Fibroblast of skin of scalp (primary cell): ENCODE results near the gene CSTA.
"Not testable (repeated sequence)": the region's sequence is repeated elsewhere in the genome, so short reads cannot be mapped to it uniquely, and the experiment has no call there.

Experiments used
- DNase-seq: peaks from one replicate; pipeline ENCODE4 v3.0.0-alpha.2; 2013

Gene CSTA

DNA sequence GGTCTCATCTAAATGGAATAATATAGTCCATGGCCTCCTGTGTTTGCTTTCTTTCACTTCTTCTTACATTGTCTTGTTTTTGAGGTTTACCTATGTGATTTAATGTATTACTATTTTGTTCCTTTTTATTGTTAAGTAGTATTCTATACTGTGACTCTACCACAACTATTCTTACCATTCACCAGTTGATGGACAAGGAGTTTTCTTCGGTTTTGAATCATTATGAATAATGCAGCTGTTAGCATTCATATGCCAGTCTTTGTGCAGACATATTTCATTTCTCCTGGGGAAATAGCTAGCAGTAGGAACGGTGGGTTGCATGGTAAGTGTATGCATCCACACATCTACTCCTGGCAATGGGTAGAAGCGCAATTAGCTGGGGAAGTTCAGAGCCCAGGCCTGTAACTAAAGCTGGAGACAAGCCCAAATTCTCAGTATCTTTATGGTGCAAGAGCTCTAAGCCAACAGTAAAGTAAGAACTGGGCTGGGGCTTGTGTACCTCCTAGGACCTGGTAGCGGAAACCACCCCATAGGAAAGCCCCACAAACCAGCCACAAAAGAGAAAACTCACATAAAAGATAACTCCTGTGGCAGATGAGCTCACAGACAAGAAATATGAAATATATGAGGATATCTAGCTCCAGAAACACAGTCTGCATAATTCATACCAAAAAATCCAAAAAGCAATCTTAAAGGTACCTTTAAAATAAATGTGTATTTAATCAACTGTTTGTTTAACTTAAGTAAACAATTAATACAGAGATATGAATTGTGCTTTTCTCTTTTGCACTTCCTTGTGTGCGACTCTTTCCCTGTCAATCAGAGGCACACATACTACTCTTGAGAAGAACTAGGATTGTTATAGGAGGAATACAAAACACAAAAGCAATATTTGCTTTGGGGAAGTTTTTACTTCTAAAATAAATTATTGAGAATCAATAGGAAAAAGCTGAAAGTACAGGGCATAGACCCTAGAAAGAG, 2.7 kb upstream of the CSTA start:
- no peak for DNase-seq

DNA sequence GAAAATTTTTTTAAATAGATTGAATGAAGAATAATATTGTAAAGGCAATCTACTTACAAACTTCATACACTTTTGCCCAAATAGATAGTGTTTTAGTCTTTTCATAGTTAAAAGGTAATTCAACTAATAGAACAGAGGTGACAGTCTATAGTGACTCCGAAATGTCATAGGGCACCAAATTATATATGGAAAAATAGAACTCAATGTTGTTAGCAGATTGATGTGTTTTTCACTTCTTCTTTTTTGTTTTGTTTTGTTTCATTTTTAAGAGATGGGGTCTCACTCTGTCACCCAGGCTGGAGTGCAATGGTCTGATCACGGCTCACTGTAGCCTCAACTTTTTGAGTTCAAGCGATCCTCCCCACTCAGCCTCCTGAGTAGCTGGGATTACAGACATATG, 721 bp downstream of the CSTA start:
- no peak for DNase-seq

DNA sequence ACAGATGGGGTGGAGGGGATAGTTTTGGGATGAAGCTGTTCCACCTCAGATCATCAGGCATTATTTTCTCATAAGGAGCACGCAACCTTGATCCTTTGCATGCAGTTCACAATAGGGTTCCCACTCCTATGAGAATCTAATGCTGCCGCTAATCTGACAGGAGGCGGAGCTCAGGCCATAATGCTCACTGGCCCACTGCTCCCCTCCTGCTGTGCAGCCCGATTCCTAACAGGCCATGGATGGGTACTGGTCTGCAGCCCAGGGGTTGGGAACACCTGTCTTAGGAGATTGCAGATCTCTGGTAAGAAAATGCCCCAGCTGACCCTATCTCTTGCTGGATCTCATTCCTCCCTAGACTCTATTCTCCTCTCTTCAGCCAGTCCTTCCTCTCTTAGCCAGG, 6.8 kb downstream of the CSTA start:
- DNase-seq = no peak

DNA sequence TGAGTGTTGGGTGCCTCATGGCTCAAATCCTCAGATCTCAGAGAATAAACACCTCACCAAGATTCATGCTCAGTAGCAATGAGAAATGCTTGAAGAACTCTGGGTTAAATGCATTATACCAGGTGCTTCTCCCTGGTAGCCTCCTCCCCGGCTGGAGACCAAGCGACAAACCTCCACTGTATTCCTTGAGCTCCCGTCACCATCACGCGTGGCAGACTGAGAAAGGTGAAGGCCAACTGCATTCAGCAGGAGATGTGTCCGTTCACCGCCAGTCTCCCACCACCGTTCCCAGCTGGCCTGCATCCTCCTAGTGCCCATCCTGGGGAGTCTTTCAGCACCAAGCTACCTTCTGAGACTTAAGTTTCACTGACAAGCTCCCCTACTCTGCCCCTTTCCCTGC, 7.5 kb downstream of the CSTA start:
- no peak for DNase-seq

DNA sequence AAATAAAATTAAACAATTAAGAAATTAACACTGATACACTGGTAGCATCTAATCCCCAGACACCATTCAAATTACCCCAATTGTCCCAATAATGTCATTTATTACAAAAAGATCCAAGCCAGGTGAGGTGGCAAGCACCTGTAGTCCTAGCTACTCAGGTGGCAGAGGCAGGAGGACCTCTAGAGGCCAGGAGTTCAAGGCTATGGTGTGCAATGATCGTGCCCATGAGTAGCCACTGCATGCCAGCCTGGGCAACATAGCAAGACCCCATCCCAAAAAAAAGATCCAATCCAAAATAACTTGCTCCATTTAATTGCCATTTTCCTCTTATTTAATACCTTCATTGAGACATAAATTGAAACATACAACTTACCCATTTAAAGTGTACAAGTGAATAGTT, 17.8 kb downstream of the CSTA start:
- DNase-seq = no peak

DNA sequence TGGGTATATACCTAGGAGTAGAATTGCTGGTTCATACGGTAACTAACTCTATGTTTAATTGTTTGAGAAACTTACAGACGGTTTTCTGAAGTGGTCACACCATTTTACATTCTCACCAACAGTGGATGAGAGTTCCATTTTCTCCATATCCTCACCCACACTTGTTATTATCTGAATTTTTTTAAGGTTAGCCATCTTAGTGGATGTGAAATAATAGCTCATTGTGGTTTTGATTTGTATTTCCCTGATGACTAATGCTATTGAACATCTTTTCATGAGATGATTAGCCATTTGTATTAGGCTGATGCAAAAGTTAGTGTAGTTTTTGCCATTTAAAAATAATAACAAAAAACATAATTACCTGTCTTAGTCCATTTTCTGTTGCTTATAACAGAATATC, 18.6 kb downstream of the CSTA start:
- no peak for DNase-seq

DNA sequence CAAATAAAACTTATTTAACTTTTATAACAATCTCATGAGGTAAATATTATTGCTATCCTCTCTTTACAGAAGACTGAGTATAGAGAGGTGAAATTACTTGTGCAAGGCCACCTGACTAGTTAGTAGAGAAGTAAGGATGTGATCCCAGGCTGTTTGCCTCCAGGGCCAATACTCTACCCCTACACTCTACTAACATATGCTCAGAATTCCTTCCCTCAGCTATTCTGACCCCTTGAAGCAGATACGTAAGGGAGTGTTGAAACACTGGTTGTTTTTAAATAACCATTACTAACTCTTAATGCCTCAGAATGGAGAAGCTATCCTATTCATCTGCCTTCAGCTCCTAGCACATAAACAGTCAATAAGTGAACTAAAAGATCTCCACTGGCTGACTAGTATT, 24.1 kb downstream of the CSTA start:
- DNase-seq = no peak

DNA sequence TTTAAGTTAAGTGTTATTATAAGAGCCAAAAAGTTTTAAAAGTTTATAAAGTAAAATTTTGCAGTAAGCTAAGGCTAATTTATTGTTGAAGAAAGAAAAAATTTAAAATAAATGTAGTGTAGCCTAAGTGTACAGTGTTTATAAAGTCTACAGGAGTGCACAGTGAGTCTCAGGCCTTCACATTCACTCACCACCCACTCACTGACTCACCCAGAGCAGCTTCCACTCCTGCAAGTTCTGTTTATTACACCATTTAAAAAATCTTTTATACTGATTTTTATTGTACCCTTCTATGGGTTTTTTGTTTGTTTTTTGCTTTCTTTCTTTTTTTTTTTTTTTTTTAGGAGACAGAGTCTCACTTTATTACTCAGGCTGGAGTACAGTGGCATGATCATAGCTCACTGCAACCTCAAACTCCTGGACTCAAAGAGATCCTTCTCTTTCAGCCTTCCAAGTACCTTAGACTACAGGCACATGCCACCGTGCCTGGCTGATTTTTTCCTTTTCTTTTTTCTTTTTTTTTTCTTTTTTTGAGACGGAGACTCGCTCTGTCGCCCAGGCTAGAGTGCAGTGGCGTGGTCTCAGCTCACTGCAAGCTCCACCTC, 25.9 kb downstream of the CSTA start:
- DNase-seq = no peak

DNA sequence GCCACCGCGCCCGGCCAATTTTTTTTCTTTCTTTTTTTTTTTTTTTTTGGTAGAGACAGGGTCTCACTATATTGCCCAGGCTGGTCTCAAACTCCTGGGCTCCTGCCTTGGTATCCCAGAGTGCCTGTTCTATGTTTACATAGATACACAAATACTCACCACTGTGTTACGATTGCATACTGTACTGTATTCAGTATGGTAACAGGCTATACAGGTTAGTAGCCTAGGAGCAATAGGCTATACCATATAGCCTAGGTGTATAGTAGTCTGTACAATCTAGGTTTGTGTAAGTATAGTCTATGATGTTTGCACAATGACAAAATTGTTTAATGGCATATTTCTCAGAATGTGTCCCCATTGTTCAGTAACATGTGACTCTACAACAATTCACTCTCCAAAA, 26.6 kb downstream of the CSTA start:
- DNase-seq = no peak

DNA sequence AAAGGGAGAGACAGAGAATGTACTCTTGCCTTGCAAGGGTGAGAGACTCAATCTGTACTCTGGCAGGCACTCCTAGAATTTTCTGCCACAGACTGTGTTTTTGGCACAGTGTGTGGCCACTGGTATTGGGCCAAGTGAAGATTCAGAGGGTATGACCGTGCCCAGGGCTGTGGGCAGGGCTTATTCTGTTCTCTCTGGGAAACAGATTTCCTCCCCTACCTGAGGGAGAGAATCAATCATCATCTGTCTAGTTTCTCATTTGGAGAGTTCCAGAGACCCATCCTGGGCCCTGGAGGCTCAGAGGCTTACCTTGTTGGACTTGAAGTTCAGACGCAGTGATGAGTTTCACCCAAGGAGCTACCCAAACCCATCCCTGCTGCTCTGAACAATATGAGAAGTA, 28.2 kb downstream of the CSTA start:
- peak; percentile 3 for DNase-seq

DNA sequence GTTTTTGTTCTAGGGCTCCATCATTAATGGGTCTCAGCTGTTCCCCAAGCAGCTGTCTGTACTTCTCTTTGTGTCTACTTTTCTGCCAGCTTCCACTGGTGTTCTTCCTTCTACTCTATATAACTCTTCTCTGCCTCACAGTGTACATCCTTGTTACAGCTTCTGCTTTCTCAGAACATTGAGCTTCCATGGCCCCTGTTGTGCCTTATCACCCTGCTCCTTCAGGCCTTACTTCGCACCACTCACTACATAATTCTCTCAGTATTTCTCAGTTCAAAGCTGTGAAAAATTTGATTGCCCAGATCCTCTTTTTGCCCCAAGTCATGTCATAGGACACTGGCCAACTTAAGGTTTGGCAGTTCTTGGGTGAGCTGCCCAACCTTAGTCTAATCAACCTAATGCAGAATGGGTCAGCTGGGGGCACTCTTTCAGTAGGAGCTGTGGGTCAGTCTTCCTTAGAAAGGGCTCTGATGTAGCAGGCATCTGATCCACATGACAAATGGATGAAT, 28.9 kb downstream of the CSTA start:
- no peak for DNase-seq

DNA sequence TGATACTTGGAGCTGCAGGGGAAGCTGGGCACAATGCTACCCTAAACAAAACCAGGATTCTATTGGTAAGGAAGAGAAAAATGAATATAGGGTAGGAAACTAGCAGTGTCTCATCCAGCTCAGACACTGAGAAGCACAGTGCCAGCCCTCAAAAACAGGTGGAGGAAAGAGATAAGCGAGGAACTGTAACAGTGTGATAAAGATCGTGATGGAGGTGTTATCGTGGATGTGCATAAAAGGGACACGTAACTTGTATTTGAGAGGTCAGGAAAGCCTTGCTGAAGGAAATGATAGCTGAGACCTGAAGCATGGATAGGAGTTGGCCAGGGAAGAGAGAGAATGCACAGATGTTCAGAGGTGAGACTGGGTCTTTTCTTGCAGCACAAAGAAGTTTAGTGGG, 30.6 kb downstream of the CSTA start:
- no peak for DNase-seq

DNA sequence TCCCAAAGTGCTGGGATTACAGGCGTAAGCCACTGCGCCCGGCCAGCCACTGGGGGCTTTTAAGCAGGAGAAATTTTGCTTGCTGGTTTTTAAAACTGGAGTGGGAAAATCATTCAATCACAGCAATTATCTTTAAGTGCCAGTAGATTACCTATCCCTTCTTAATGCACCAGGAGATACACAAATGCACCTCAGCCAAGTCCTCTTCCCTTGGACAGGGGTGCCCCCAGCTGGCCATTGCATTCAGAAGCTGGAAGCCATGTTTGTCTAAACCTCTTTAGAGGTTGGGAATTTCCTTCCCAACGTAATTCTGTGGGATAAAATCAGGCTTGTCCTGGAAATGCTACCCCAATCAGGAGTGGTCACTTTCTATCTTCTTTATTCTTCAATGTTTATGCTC, 31.4 kb downstream of the CSTA start:
- peak; percentile 8 for DNase-seq

DNA sequence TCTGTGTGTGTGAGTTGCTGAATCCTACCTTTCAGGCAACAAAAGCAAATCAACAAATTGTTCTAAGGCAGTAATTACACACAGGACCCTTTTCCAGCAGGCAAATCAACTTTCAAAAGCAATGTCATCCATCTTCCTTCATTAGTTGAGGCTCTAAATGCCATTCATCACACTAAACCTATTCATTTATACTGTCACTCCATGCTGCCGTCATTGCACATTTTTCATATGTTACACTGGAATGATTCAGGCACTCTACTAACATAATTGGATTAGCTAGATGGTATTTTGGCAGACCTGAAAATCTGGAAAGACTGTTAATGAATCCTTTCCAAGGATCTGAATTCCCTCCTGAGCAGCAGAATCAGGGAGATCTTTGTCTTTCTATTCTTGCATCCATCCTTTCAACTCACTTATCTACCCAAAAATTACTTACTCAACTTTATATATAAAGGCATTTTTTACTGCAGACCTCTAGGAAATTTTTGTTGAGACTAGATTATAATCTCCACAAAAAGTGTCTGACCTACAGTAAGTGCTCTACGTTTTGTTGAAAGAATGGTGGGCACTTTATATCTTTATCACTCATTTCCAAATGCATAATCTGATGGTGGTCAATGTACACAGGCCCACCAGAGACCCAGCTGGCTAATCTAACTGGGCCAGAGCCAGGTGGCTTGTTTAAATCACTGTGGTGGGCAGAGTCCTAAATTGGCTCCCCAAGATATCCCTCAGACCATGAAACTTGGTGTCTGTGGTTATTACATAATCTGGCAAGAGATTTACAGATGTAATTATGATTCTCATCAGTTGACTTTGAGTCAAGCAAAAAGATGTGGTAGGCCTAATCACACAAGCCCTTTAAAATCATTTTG, 33.0 kb downstream of the CSTA start:
- DNase-seq = no peak

DNA sequence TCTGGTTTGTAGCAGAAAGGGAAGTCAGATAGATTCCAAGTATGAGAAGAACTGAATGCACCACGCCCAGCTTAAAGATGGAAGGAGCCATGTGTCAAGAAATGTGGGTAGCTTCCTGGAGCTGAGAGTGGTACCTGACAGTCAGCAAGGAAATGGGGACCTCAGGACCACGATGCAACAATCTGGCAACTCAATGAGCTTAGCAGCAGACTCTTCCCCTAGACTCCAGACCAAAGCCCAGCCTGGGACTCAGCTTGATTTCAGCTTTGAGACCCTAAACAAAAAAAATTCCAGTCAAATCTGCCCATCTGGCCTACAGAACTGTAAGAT, 33.6 kb downstream of the CSTA start:
- DNase-seq = no peak

DNA sequence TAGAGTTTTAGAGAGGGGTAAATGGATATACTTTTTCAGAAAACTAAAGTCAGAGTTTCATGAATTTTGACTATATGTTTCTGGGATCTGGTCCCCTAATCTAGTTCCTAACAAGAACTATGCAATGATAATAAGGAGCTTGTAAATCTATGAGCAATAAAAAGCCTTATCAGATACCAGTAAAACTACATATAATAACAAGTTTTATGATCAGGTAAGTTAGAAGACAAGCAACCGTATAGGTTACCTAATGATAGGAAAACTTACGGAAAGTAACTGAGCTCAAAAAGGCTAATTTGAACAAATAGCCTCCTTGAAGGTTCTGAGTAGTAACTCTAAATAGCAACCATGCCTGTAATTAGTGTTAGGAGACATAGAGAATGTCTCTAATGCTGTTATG, 37.0 kb downstream of the CSTA start:
- no peak for DNase-seq

DNA sequence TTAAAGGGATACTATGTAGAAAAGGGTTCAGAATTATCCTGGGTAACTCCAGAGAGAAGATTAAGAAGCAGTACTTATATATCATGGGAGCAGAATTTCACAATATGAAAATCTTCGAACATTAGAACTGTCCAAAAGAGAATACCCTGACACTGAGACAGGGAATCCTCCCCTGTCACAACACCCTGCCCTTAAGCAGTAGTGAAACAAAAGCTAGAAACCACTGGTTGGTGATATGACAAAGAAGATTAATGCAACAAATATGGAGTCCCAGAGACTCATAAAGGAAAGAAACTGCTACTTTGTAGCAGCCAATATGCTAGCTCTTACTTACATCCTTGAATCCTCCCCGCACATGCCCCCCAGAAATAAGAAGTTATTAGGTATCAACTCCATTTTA, 39.4 kb downstream of the CSTA start:
- no peak for DNase-seq

DNA sequence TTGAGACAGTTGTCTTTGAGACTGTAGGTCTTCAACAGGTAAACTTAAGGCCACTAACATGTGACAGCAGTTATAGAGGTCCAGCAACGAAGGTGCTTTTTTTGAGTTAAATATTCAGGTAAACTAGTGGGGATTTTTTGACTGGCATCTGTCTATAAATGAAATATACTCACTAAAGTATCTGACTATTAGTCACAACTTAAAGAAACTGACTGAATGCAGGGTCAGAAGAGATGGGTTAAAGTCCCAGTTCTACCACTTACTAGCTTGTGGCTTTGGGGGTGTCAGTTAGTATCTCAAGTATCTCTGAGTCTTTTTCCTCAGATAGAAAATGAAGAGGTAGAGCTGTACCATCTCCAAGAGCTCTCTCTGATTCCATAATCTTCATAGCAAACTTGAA, 40.0 kb downstream of the CSTA start:
- no peak for DNase-seq

DNA sequence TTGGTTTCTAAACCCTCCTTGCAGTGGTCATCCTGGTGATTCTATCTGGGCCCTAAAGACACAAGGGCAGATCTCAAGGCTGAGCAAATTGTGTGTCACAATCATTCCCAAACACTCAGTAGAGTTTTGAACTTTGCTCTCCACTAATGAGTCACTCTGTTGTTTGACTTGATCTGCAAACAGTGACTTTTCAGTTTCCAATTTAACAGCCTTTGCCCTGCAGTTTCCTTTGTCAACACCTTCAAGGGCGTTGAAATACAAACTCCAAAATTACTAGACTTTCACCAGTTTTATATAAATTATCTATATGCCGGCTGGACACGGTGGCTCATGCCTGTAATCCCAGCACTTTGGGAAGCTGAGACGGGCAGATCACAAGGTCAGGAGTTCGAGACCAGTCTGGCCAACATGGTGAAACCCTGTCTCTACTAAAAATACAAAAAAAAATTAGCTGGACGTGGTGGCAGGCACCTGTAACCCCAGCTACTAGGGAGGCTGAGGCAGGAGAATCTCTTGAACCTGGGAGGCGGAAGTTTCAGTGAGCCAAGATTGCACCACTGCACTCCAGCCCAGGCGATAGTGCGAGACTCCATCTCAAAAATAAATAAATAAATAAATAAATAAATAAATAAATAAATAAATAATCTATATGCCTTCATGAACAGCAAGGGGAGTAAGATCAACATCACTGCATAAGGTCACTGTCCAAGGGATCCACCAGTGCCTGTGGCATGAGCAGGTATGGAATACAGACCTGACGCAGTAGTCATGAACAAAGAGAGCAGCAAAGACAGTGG, 40.7 kb downstream of the CSTA start:
- not testable (repeated sequence) for DNase-seq

DNA sequence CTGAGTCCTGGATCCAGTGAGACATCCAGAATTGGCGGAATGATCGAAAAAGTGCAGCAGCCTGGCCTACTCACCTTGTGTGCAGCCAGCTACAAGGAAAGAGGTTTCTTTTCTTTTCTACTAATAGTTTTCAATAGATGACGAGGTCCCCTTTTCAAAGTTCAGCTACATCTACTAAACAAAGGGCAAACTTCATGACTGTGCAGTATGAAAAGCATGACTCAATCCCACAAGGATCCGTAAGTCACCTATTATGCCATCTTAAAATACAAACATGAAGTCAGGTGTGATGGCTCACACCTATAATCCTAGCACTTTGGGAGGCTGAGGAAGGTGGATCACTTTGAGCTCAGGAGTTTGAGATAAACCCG, 41.3 kb downstream of the CSTA start:
- no peak for DNase-seq

DNA sequence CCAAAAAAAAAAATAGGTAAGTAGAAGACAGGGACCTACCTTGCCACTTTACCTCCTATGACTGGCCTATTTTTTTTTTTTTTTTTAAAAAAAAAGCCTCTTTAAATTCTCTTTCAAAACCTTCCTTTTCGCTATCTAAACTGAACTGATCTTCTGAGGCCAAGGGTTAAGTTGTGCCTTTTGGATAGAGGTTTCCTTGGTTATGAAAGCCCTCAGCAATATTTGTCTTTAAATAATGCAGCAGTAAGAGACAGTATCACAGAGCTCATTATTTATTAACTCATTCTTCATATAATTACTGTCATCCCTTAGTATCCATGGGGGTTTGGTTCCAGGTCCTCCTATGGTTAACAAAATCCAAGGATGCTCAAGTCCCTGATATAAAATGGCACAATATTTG, 49.0 kb downstream of the CSTA start:
- no peak for DNase-seq

DNA sequence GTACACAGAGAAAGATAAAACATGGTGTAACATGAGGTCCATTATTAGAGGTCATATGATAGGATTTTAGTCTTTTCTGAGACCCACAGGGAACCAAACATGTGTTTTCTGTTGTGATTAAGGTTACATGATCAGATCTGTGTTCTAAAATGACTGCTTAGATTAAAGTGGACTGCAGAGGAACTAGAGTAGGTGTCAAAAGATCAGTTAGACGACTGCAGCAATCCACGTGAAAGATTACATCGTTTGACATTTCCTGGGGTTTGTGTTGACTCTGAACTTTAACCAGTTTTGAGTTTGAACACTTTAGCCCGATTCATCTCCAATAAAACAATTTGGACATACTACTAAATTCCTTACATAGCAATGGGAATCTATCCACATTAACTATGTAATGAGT, 52.9 kb downstream of the CSTA start:
- no peak for DNase-seq
